HG03378 (cell line): Measurements from ENCODE around the gene MTM1.

Source experiments
- ATAC-seq: cut with Tn5 transposase; IDR thresholded peaks from one replicate; pipeline ENCODE4 v1.9.1; 2021; ENCODE audit warnings: mild to moderate bottlenecking, moderate library complexity; ENCODE audit not compliant: unreplicated experiment

MTM1 gene

GRCh38 chrX:150649096-150649870, 80.9 kb downstream of the MTM1 start:
- no peak for ATAC-seq

GRCh38 chrX:150651906-150652305, 83.5 kb downstream of the MTM1 start:
- no peak for ATAC-seq

GRCh38 chrX:150655788-150656187, 87.4 kb downstream of the MTM1 start:
- no peak for ATAC-seq

GRCh38 chrX:150663073-150663472, 94.7 kb downstream of the MTM1 start:
- no peak for ATAC-seq

- ATAC-seq = no peak
Observed at GRCh38 chrX:150664290-150664689, 95.9 kb downstream of the MTM1 start.

- ATAC-seq = no peak
Observed at GRCh38 chrX:150676221-150676620, 107.8 kb downstream of the MTM1 start.

GRCh38 chrX:150680974-150681373, 112.6 kb downstream of the MTM1 start:
- ATAC-seq = no peak

GRCh38 chrX:150683112-150683511, 114.7 kb downstream of the MTM1 start:
- ATAC-seq = no peak

- no peak for ATAC-seq
Observed at GRCh38 chrX:150683536-150684146, 115.2 kb downstream of the MTM1 start.

GRCh38 chrX:150688911-150689451, 120.6 kb downstream of the MTM1 start:
- no peak for ATAC-seq

GRCh38 chrX:150690126-150690525, 121.7 kb downstream of the MTM1 start:
- no peak for ATAC-seq

- no peak for ATAC-seq
Observed at GRCh38 chrX:150692296-150692695, 123.9 kb downstream of the MTM1 start.

GRCh38 chrX:150692831-150693724, 124.7 kb downstream of the MTM1 start, which contains the start of gene MTMR1:
Gene MTMR1, plus strand, starts transcription at chrX:150693396. Its CDS starts 135 bp downstream, at chrX:150693531.
- ATAC-seq = no peak

- ATAC-seq = peak; percentile 57
Observed at GRCh38 chrX:150693725-150694574, 125.5 kb downstream of the MTM1 start.

GRCh38 chrX:150694738-150695410, 126.5 kb downstream of the MTM1 start:
- ATAC-seq = peak; percentile 44

- ATAC-seq = no peak
Observed at GRCh38 chrX:150696331-150696730, 127.9 kb downstream of the MTM1 start.

- no peak for ATAC-seq
Observed at GRCh38 chrX:150696866-150697265, 128.4 kb downstream of the MTM1 start.

- no peak for ATAC-seq
Observed at GRCh38 chrX:150697641-150698040, 129.2 kb downstream of the MTM1 start.

- ATAC-seq = no peak
Observed at GRCh38 chrX:150698981-150699380, 130.6 kb downstream of the MTM1 start.

GRCh38 chrX:150700107-150700506, 131.7 kb downstream of the MTM1 start:
- no peak for ATAC-seq
